ENCODE measurements around the gene SYT1. TPM values are rescaled to one million over a fixed set of nuclear protein-coding genes. Genes with fewer than 3 reads are reported as not detected.

The SYT1 gene
- total RNA-seq, 1 donor from 2014 or later: 12.3 TPM

- no peak for DNase-seq (ENCODE audit: low spot score)
Measured at GRCh38 chr12:79344855-79345847, 480.6 kb downstream of the SYT1 start.

GRCh38 chr12:79347866-79348265, 483.3 kb downstream of the SYT1 start:
- no peak for DNase-seq (ENCODE audit: low spot score)

GRCh38 chr12:79351251-79351650, 486.7 kb downstream of the SYT1 start:
- DNase-seq (ENCODE audit: low spot score): no peak

- no peak for DNase-seq (ENCODE audit: low spot score)
Measured at GRCh38 chr12:79356216-79356615, 491.6 kb downstream of the SYT1 start.

- no peak for DNase-seq (ENCODE audit: low spot score)
Measured at GRCh38 chr12:79357048-79357447, 492.5 kb downstream of the SYT1 start.

- DNase-seq (ENCODE audit: low spot score): no peak
Measured at GRCh38 chr12:79358716-79359300, 494.2 kb downstream of the SYT1 start.

GRCh38 chr12:79360286-79360685, 495.7 kb downstream of the SYT1 start:
- no peak for DNase-seq (ENCODE audit: low spot score)

- no peak for DNase-seq (ENCODE audit: low spot score)
Measured at GRCh38 chr12:79360936-79361335, 496.4 kb downstream of the SYT1 start.

GRCh38 chr12:79364197-79364596, 499.6 kb downstream of the SYT1 start:
- DNase-seq (ENCODE audit: low spot score): no peak

GRCh38 chr12:79366374-79366773, 501.8 kb downstream of the SYT1 start:
- no peak for DNase-seq (ENCODE audit: low spot score)

- no peak for DNase-seq (ENCODE audit: low spot score)
Measured at GRCh38 chr12:79367032-79367589, 502.5 kb downstream of the SYT1 start.

- no peak for DNase-seq (ENCODE audit: low spot score)
Measured at GRCh38 chr12:79370021-79370420, 505.4 kb downstream of the SYT1 start.

- no peak for DNase-seq (ENCODE audit: low spot score)
Measured at GRCh38 chr12:79371226-79371625, 506.7 kb downstream of the SYT1 start.

GRCh38 chr12:79373896-79374499, 509.4 kb downstream of the SYT1 start:
- DNase-seq (ENCODE audit: low spot score): no peak

GRCh38 chr12:79374545-79374944, 510.0 kb downstream of the SYT1 start:
- DNase-seq (ENCODE audit: low spot score): no peak

GRCh38 chr12:79375050-79375449, 510.5 kb downstream of the SYT1 start:
- DNase-seq (ENCODE audit: low spot score): peak; percentile 50

GRCh38 chr12:79378496-79378895, 513.9 kb downstream of the SYT1 start:
- DNase-seq (ENCODE audit: low spot score): no peak

- no peak for DNase-seq (ENCODE audit: low spot score)
Measured at GRCh38 chr12:79380402-79380801, 515.8 kb downstream of the SYT1 start.

GRCh38 chr12:79381248-79382208, 517.0 kb downstream of the SYT1 start:
- no peak for DNase-seq (ENCODE audit: low spot score)

- DNase-seq (ENCODE audit: low spot score): no peak
Measured at GRCh38 chr12:79384551-79384950, 520.0 kb downstream of the SYT1 start.

GRCh38 chr12:79388011-79388410, 523.4 kb downstream of the SYT1 start:
- DNase-seq (ENCODE audit: low spot score): no peak
